GM19455 (cell line): ENCODE results near the gene PCK1.

Source experiments
- ATAC-seq: cut with Tn5 transposase; IDR thresholded peaks from one replicate; pipeline ENCODE4 v1.9.1; 2021; ENCODE audit not compliant: unreplicated experiment

Gene PCK1

GRCh38 chr20:57587989-57588377 is 27.1 kb downstream of the PCK1 start:
- no peak for ATAC-seq

GRCh38 chr20:57588596-57588995 is 27.7 kb downstream of the PCK1 start:
- no peak for ATAC-seq

GRCh38 chr20:57589123-57589727 is 28.3 kb downstream of the PCK1 start:
- ATAC-seq = no peak

- ATAC-seq = no peak
These were observed 29.0 kb downstream of the PCK1 start for GRCh38 chr20:57589728-57590484.

GRCh38 chr20:57590485-57591288 is 29.8 kb downstream of the PCK1 start:
- no peak for ATAC-seq

- ATAC-seq = no peak
These were observed 30.6 kb downstream of the PCK1 start for GRCh38 chr20:57591289-57592229.

- no peak for ATAC-seq
These were observed 31.6 kb downstream of the PCK1 start for GRCh38 chr20:57592263-57593092.

- no peak for ATAC-seq
These were observed 32.4 kb downstream of the PCK1 start for GRCh38 chr20:57593134-57593886.

GRCh38 chr20:57594092-57594951 is 33.4 kb downstream of the PCK1 start:
- ATAC-seq = no peak

GRCh38 chr20:57595041-57596030 is 34.4 kb downstream of the PCK1 start:
- ATAC-seq = no peak

GRCh38 chr20:57596358-57596757 is 35.4 kb downstream of the PCK1 start:
- no peak for ATAC-seq

- peak; percentile 51 for ATAC-seq
These were observed 36.4 kb downstream of the PCK1 start for GRCh38 chr20:57596998-57597939.

GRCh38 chr20:57598060-57598459 is 37.1 kb downstream of the PCK1 start:
- no peak for ATAC-seq

GRCh38 chr20:57598491-57598890 is 37.6 kb downstream of the PCK1 start:
- no peak for ATAC-seq

- ATAC-seq = no peak
These were observed 39.7 kb downstream of the PCK1 start for GRCh38 chr20:57600320-57601210.
